Transverse colon (tissue), 3 donors: Measurements from ENCODE around the gene LRRC4.

ENCODE experiments used
- CTCF ChIP-seq, 5 experiments: fragments of 200-600 bp in 3 of 5; fragments of 450-650 bp in 2 of 5; sonication (generic) in 3 of 5; IDR thresholded peaks; 1 replicate in 2 of 5; 2 replicates in 3 of 5; pipeline ENCODE4 v1.5.1; 2016 to 2017; ENCODE audit warnings: antibody characterized with exemption in 5 of 5, inconsistent platforms in 3 of 5, mild to moderate bottlenecking in 2 of 5, moderate library complexity in 1 of 5
- EP300 ChIP-seq: sonication (generic); formaldehyde crosslinking; IDR thresholded peaks from one replicate; pipeline ENCODE4 v1.6.1; 2017; ENCODE audit warnings: antibody characterized with exemption, low read depth

- peak in 3 of 5 experiments; percentile 23 to 31 (median 24) for TF ChIP-seq CTCF (IDR thresholded peaks at IDR 0.05)
- TF ChIP-seq EP300: no peak
These were observed 4.5 kb upstream of the LRRC4 start for GRCh38 chr7:128035712-128036111.
